GM21381 (cell line): Measurements from ENCODE around the gene KRT5.

Source experiments
- ATAC-seq: cut with Tn5 transposase; IDR thresholded peaks from one replicate; pipeline ENCODE4 v1.9.1; 2021; ENCODE audit warnings: mild to moderate bottlenecking, moderate library complexity; ENCODE audit not compliant: unreplicated experiment

The KRT5 gene

GRCh38 chr12:52539083-52539820 lies 19.1 kb upstream of the KRT5 start:
- no peak for ATAC-seq

GRCh38 chr12:52537101-52537500 lies 16.9 kb upstream of the KRT5 start:
- no peak for ATAC-seq

- ATAC-seq = no peak
Observed at GRCh38 chr12:52535574-52535973, 15.4 kb upstream of the KRT5 start.

- ATAC-seq = no peak
Observed at GRCh38 chr12:52534482-52534881, 14.3 kb upstream of the KRT5 start.

DNA sequence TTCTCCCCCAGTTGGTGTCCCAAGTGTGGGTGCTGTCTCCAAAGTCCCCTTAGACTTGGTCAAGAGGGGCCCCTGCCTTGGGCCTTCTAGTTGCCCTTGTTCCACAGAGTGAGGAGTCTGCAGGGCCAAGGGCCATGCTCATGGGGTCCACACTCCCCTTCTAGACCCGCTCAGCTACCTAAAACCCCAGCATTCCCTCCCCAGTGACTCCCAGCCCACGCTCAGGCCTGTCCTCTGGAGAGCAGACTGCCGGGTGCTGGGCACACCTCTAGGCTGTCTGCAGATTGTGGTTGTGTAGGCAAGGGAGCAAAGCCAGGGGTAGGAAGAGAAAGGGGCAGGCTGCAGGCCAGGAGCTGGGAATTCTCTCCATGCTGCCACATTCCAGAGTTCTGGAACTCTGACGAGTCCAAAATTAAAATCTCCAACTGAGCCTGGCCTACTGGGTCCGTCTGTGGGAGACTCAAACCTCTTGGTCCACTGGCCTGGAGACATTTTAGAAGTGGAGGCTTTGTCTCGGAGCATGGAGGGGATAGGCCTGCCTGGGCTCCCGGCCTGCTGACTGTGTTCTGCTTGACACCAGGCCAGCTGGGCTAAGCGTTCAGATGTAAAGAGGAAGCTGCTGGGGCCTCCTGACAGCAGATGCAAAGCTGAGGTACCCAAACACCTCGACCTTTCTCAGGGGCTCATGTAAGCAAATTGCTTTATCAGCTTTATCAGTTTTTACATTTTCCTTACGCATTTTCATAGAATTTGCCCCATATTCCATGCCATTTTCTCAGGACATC lies 13.7 kb upstream of the KRT5 start:
- ATAC-seq = no peak

- no peak for ATAC-seq
Observed at GRCh38 chr12:52532636-52533035, 12.4 kb upstream of the KRT5 start.

- no peak for ATAC-seq
Observed at GRCh38 chr12:52531566-52532300, 11.5 kb upstream of the KRT5 start.

GRCh38 chr12:52530905-52531304 lies 10.7 kb upstream of the KRT5 start:
- no peak for ATAC-seq

DNA sequence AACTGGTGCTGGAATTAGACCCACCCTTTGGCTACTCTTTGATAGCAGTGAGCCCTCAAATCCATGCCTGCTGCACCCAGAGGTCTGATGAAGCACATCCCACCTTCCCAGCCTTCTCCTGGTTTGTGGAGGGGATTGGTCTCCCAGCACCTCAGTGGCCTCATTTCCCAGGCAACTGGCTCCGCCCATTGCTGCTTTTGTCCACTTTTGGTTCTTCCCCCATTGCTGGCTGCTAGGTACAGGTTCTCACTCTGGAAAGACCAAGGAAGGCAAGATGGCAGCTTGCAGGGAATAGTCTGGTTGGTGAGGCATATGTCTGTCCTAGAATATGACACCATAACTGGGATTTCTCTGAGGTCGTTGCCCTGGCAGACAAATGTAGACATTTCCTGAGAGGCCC lies 10.2 kb upstream of the KRT5 start:
- ATAC-seq = no peak

GRCh38 chr12:52529846-52530245 lies 9.7 kb upstream of the KRT5 start:
- ATAC-seq = no peak

DNA sequence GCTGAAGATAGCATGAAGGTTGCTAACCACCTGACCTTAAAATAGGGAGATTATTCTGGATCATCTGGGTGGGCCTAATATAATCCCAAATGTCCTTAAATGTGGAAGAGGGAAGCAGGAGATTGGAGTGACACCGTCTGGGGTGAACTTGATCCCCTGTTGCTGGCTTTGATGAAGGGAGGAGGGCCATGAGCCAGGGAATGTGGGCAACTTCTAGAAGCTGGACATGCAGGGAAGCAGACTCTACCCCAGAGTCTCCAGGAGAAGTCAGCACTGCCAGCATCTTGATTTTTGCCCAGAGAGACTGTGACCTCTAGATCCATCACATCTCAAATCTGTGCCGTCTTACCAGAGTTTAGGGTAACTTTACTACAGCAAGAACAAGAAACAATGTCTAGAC lies 9.2 kb upstream of the KRT5 start:
- no peak for ATAC-seq

DNA sequence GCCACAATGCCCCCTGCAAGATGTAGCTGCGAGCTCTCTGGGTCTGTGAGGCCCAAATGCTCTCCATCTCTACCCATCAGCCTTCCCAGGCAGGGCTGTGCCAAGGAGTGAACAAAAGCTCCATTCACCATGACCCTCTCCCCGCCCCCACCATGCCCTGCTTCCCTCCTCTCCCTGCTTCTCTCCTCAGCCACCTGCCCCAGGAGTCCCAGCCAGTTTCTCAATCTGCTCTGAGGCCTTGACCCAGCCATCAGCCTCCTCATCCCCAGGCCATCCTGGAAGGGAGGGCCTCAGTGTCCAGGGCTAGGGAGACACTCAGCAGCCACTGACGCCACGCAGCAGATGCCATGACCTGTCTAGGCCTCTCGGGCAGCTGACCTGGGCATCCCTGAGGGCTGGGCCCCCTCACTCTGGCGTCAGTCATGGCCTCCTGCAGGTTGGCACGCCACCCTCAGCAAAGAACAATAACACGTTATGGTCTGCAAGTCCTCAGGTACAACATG lies 8.5 kb upstream of the KRT5 start:
- no peak for ATAC-seq

DNA sequence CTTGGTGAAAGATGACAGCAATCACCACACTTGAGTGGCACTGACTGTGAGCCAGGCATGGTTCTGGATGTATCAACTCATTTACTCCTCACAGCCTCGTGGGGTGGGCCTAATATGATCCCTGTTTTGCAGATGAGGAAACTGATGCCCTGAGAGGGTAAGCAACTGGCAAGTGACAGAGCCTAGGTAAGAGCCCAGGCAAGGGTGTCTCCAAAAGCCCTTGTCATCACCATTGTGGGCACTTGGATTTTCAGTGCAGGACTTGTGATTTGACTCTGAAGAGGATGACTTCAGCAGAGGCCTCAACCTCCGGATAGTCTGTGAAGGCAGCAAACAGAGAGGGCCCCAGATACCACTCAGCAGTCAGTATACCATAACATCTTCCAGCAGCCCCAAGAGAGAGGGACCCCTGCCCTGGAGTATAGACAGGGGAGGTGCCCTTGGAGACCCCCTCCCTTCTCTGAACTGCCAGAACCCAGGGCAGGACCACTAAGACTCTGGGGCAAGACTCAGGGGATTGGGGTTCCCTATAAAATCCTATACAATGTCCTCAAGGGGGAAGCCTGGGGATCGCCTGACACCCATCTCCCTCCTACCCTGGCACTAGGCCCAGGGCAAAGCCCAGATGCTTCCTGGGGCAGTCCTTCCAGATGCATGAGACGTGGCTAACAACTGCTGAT lies 7.1 kb upstream of the KRT5 start:
- no peak for ATAC-seq

DNA sequence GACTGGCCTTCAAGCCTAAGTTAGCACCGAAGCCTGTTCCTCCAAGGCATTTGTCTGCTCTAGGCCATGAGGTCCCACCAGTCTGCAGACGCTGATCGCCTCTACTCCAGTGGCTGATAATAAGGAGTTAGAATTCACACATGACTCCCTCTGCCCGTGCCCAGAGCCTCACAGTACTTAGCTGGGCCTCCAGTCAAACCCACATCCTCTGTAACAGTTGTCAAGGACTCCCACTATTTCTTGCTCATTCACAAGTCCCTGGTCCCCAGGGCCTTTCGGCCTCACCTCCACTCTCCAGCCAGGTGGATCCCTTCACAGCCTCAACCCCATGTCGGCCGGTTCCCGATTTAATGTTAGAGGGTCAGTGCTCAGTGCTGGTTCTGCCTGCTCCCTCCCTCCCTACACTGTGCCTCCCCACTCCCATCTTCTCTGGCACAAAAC lies 6.3 kb upstream of the KRT5 start:
- no peak for ATAC-seq

- no peak for ATAC-seq
Observed at GRCh38 chr12:52525661-52526499, 5.7 kb upstream of the KRT5 start.

GRCh38 chr12:52524898-52525591 lies 4.9 kb upstream of the KRT5 start:
- no peak for ATAC-seq

GRCh38 chr12:52524241-52524897 lies 4.2 kb upstream of the KRT5 start:
- no peak for ATAC-seq

GRCh38 chr12:52523824-52524223 lies 3.6 kb upstream of the KRT5 start:
- no peak for ATAC-seq
